GM21619 (cell line): Measurements from ENCODE around the gene SCN11A.

Experiments
- ATAC-seq: cut with Tn5 transposase; IDR thresholded peaks from one replicate; pipeline ENCODE4 v1.9.1; 2021; ENCODE audit not compliant: unreplicated experiment

SCN11A gene

DNA sequence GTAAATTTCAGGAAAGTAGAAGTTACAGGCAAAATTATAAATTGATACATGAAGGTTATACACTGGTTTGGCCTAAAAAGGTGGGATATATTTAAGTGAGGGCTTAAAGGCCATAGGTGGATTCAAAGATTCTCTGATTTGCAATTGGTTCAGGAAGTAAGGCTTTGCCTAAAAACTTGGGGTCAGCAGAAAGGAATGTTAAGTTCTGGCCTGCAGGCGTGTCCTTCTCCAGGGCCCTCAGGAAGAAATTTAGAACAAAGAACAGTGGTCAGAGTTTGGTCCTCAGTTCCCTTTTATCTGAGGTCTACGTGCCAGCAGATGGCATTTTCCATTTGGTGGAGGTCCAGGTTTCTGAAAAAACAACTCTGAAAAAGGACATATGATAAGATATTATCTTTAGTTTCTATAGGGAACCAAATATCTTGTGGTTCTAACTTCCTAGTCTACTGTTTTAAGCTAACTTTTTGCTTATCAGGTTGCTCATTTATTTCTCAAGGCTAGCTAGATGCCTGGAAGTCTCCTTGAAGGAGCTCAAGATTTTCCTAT is 40.5 kb downstream of the SCN11A start:
- ATAC-seq: no peak

DNA sequence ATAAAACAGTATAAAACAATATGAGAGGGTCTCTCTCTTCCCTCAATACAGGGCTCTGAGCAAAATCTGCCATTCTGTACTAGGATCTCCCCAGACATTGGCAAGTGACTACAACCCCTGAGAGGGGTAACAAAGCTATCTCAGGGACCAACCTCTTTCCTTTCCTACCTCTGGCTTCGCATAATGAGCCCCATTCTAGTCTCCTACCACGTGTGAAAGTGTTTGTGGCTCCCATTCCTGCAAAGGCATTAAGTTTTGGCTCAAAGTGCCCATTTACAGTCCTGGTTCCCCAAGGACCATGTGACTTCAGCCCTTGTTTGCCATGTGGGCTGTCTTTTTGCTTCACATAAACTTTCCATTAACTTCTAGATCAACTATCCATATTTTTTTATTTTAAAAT is 46.4 kb downstream of the SCN11A start:
- ATAC-seq: no peak
